ENCODE results near the gene SMCO4.

Gene SMCO4

DNA sequence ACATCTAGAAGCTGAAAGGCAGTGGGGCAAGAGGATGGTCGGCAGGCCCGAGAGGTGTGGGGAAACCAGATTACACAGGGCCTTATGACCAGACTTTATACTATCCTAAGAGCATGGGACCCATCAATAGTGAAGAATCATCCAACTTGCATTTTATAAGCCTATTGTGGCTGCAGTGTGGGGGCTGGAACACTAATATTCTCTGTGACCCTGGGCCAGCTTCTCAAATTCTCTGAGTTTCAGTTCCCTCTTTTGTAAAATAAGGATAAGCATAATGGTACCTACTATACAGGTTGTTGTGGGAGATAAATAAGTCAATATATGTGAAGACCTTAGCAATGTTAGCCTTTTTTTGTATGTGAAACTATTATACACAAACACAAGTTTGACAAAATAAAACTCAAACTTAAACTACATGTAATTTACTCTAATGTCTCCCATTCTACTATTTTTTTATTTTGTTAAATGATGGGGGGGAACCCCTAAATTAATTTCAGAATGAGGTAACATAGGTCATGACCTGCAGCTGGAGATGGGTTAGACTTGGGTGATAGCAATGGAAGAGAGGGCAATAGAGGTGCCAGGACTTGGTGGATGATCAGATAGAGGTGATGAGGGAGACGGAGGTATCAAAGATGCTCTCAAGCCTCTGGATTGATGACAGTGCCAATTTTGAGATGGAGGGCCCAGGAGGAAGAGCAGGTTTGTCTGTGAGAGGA is 30.1 kb downstream of the SMCO4 start:
- H2BK5ac ChIP-seq (ENCODE audit: low read depth, low read length, poor library complexity): no peak overlapping the region
- H2BK12ac ChIP-seq (ENCODE audit: low read length): no peak overlapping the region
- no peak overlapping the region for H3K4me3 ChIP-seq (ENCODE audit: low read depth, low read length)
- H2AFZ ChIP-seq (ENCODE audit: insufficient read depth, low read length, poor library complexity): no peak overlapping the region
- no peak overlapping the region for H2BK120ac ChIP-seq (ENCODE audit: insufficient read depth, low read length, poor library complexity)
- no peak overlapping the region for H3K14ac ChIP-seq (ENCODE audit: low read length)
- no peak overlapping the region for H2AK5ac ChIP-seq (ENCODE audit: low read length)
- H4K12ac ChIP-seq (ENCODE audit: low read depth, low read length): no peak overlapping the region
- WGBS (ENCODE audit: extremely low coverage, insufficient coverage, insufficient read length): no CpG with 5 or more reads among the region's 3 CpGs
- H3K27ac ChIP-seq (ENCODE audit: low read depth, low read length): no peak overlapping the region
- H3K4me2 ChIP-seq (ENCODE audit: low read length): no peak overlapping the region
- peaks cover 4% of the 10 kb centered on the region in 2 experiments for H3K4me1 ChIP-seq (ENCODE audit: control insufficient read depth in 1 of 2, insufficient read depth in 2 of 2, low read length in 2 of 2)
- no peak overlapping the region for H4K91ac ChIP-seq (ENCODE audit: low read depth, low read length)
- no peak overlapping the region for H3K18ac ChIP-seq (ENCODE audit: low read length)
- H3K23ac ChIP-seq (ENCODE audit: low read length): no peak overlapping the region
- H3K79me2 ChIP-seq (ENCODE audit: control insufficient read depth, insufficient read depth, low read length, poor library complexity): no peaks in the 10 kb centered on the region
- H3K9ac ChIP-seq (ENCODE audit: low read length): no peak overlapping the region
- H3K27me3 ChIP-seq (ENCODE audit: insufficient read depth, low read length): no peaks in the 10 kb centered on the region
- no peak for DNase-seq
- H3K9me3 ChIP-seq (ENCODE audit: insufficient read depth, low read depth, low read length): no peaks in the 10 kb centered on the region
- H3K36me3 ChIP-seq (ENCODE audit: control insufficient read depth in 1 of 2, insufficient read depth in 2 of 2, low read length in 2 of 2): no peaks in the 10 kb centered on the region
- H4K8ac ChIP-seq (ENCODE audit: low read depth, low read length): no peak overlapping the region
- H3K4ac ChIP-seq (ENCODE audit: low read depth, low read length): no peak overlapping the region
- H3K79me1 ChIP-seq (ENCODE audit: low read length): no peaks in the 10 kb centered on the region

GRCh38 chr11:93512073-93512475 is 31.1 kb downstream of the SMCO4 start:
- no peak overlapping the region for H2AFZ ChIP-seq (ENCODE audit: insufficient read depth, low read length, poor library complexity)
- no peak overlapping the region for H2BK120ac ChIP-seq (ENCODE audit: insufficient read depth, low read length, poor library complexity)
- no peak overlapping the region for H3K4me2 ChIP-seq (ENCODE audit: low read length)
- H3K14ac ChIP-seq (ENCODE audit: low read length): no peak overlapping the region
- no peak overlapping the region for H3K4me3 ChIP-seq (ENCODE audit: low read depth, low read length)
- H4K91ac ChIP-seq (ENCODE audit: low read depth, low read length): no peak overlapping the region
- H3K9ac ChIP-seq (ENCODE audit: low read length): no peak overlapping the region
- H3K4me1 ChIP-seq (ENCODE audit: control insufficient read depth in 1 of 2, insufficient read depth in 2 of 2, low read length in 2 of 2): peaks cover 4% of the 10 kb centered on the region in 2 experiments
- H3K27ac ChIP-seq (ENCODE audit: low read depth, low read length): no peak overlapping the region
- no peaks in the 10 kb centered on the region for H3K79me1 ChIP-seq (ENCODE audit: low read length)
- H2BK5ac ChIP-seq (ENCODE audit: low read depth, low read length, poor library complexity): no peak overlapping the region
- no peak overlapping the region for H3K18ac ChIP-seq (ENCODE audit: low read length)
- no peak overlapping the region for H3K4ac ChIP-seq (ENCODE audit: low read depth, low read length)
- H3K9me3 ChIP-seq (ENCODE audit: insufficient read depth, low read depth, low read length): no peaks in the 10 kb centered on the region
- H2BK12ac ChIP-seq (ENCODE audit: low read length): no peak overlapping the region
- H3K36me3 ChIP-seq (ENCODE audit: control insufficient read depth in 1 of 2, insufficient read depth in 2 of 2, low read length in 2 of 2): no peaks in the 10 kb centered on the region
- H4K8ac ChIP-seq (ENCODE audit: low read depth, low read length): no peak overlapping the region
- no peak for DNase-seq
- H2AK5ac ChIP-seq (ENCODE audit: low read length): no peak overlapping the region
- no CpG with 5 or more reads among the region's 4 CpGs for WGBS (ENCODE audit: extremely low coverage, insufficient coverage, insufficient read length)
- H4K12ac ChIP-seq (ENCODE audit: low read depth, low read length): no peak overlapping the region
- no peaks in the 10 kb centered on the region for H3K79me2 ChIP-seq (ENCODE audit: control insufficient read depth, insufficient read depth, low read length, poor library complexity)
- H3K23ac ChIP-seq (ENCODE audit: low read length): no peak overlapping the region
- H3K27me3 ChIP-seq (ENCODE audit: insufficient read depth, low read length): no peaks in the 10 kb centered on the region

DNA sequence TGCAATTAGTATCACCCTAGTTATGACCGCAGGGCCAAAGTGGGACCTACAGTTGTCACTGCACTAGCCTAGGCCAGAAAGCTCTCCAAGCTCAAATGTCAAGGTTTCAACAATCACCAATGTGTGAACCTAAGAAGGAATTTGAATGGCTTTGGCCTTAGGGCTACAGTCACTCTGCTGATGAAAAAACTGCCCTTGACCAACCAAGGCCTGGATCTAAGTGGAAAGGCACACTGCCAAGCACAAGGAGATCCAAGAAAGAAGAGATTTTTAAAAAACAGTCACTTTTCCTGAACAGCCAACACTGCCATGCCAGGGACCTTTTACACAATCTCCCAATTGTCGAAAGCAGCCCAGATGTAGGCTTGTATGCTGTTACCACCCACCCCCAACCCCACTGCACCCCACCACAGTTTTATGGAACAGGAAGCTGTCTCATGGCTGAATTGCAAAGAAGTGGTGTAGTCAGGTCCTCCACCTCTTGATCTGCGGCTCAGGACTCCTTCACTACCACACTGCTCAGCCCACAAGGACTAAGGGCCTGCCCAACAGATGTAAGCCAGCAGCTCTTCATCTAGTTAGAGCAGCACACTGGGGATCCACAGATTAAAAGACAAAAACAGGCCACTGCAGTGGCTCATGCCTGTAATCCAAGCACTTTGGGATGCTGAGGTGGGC is 32.9 kb downstream of the SMCO4 start:
- no CpG with 5 or more reads among the region's 3 CpGs for WGBS (ENCODE audit: extremely low coverage, insufficient coverage, insufficient read length)
- H2BK5ac ChIP-seq (ENCODE audit: low read depth, low read length, poor library complexity): no peak overlapping the region
- H2AFZ ChIP-seq (ENCODE audit: insufficient read depth, low read length, poor library complexity): no peak overlapping the region
- no peak overlapping the region for H2BK12ac ChIP-seq (ENCODE audit: low read length)
- no peak overlapping the region for H4K8ac ChIP-seq (ENCODE audit: low read depth, low read length)
- H2BK120ac ChIP-seq (ENCODE audit: insufficient read depth, low read length, poor library complexity): no peak overlapping the region
- no peak overlapping the region for H3K9ac ChIP-seq (ENCODE audit: low read length)
- H3K4me3 ChIP-seq (ENCODE audit: low read depth, low read length): no peak overlapping the region
- no peaks in the 10 kb centered on the region for H3K4me1 ChIP-seq (ENCODE audit: control insufficient read depth in 1 of 2, insufficient read depth in 2 of 2, low read length in 2 of 2)
- H3K27me3 ChIP-seq (ENCODE audit: insufficient read depth, low read length): no peaks in the 10 kb centered on the region
- H2AK5ac ChIP-seq (ENCODE audit: low read length): no peak overlapping the region
- H3K27ac ChIP-seq (ENCODE audit: low read depth, low read length): no peak overlapping the region
- no peaks in the 10 kb centered on the region for H3K9me3 ChIP-seq (ENCODE audit: insufficient read depth, low read depth, low read length)
- no peaks in the 10 kb centered on the region for H3K79me1 ChIP-seq (ENCODE audit: low read length)
- H3K79me2 ChIP-seq (ENCODE audit: control insufficient read depth, insufficient read depth, low read length, poor library complexity): no peaks in the 10 kb centered on the region
- no peak overlapping the region for H3K23ac ChIP-seq (ENCODE audit: low read length)
- H3K4ac ChIP-seq (ENCODE audit: low read depth, low read length): no peak overlapping the region
- H3K14ac ChIP-seq (ENCODE audit: low read length): no peak overlapping the region
- no peak overlapping the region for H3K18ac ChIP-seq (ENCODE audit: low read length)
- H3K36me3 ChIP-seq (ENCODE audit: control insufficient read depth in 1 of 2, insufficient read depth in 2 of 2, low read length in 2 of 2): no peaks in the 10 kb centered on the region
- H4K12ac ChIP-seq (ENCODE audit: low read depth, low read length): no peak overlapping the region
- H3K4me2 ChIP-seq (ENCODE audit: low read length): no peak overlapping the region
- no peak overlapping the region for H4K91ac ChIP-seq (ENCODE audit: low read depth, low read length)
- no peak for DNase-seq

DNA sequence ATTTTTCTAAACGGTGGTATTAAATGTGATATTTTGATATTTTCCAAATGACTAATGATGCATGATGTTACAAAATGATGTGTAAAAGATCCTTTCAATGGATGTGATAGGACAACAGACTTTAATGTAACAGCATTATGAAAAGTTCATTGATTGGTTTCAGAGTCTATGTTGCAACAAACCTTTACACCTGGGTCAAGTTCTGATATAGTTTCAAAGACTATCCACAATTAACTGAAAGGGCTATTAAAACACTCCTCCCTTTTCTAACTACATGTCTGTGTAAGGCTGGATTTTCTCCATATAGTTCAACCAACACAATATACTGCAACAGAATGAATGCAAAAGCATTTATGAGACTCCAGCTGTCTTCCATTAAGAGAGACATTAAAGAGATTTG is 35.7 kb downstream of the SMCO4 start:
- peaks cover 0 to 2% of the 10 kb centered on the region in 2 experiments for H3K36me3 ChIP-seq (ENCODE audit: control insufficient read depth in 1 of 2, insufficient read depth in 2 of 2, low read length in 2 of 2)

More for the DNA sequence above, 35.7 kb downstream of the SMCO4 start:
- no peak overlapping the region for H4K91ac ChIP-seq (ENCODE audit: low read depth, low read length)
- no peaks in the 10 kb centered on the region for H3K27me3 ChIP-seq (ENCODE audit: insufficient read depth, low read length)
- H4K12ac ChIP-seq (ENCODE audit: low read depth, low read length): no peak overlapping the region
- no peak overlapping the region for H3K4me3 ChIP-seq (ENCODE audit: low read depth, low read length)
- H3K4me2 ChIP-seq (ENCODE audit: low read length): no peak overlapping the region
- DNase-seq: no peak
- H3K14ac ChIP-seq (ENCODE audit: low read length): no peak overlapping the region
- H2BK5ac ChIP-seq (ENCODE audit: low read depth, low read length, poor library complexity): no peak overlapping the region
- no peaks in the 10 kb centered on the region for H3K9me3 ChIP-seq (ENCODE audit: insufficient read depth, low read depth, low read length)
- H3K27ac ChIP-seq (ENCODE audit: low read depth, low read length): no peak overlapping the region
- H3K4me1 ChIP-seq (ENCODE audit: control insufficient read depth in 1 of 2, insufficient read depth in 2 of 2, low read length in 2 of 2): no peaks in the 10 kb centered on the region
- no peaks in the 10 kb centered on the region for H3K79me1 ChIP-seq (ENCODE audit: low read length)
- no peak overlapping the region for H2AFZ ChIP-seq (ENCODE audit: insufficient read depth, low read length, poor library complexity)
- no peak overlapping the region for H3K9ac ChIP-seq (ENCODE audit: low read length)
- H4K8ac ChIP-seq (ENCODE audit: low read depth, low read length): no peak overlapping the region
- no peaks in the 10 kb centered on the region for H3K79me2 ChIP-seq (ENCODE audit: control insufficient read depth, insufficient read depth, low read length, poor library complexity)
- no peak overlapping the region for H3K18ac ChIP-seq (ENCODE audit: low read length)
- H3K4ac ChIP-seq (ENCODE audit: low read depth, low read length): no peak overlapping the region
- H3K23ac ChIP-seq (ENCODE audit: low read length): no peak overlapping the region
- no peak overlapping the region for H2BK12ac ChIP-seq (ENCODE audit: low read length)
- H2AK5ac ChIP-seq (ENCODE audit: low read length): no peak overlapping the region
- no CpG with 5 or more reads among the region's 1 CpG for WGBS (ENCODE audit: extremely low coverage, insufficient coverage, insufficient read length)
- no peak overlapping the region for H2BK120ac ChIP-seq (ENCODE audit: insufficient read depth, low read length, poor library complexity)

Measured in trophoblast cell (in vitro differentiated cells and primary cell).